Stimulated activated CD8-positive, alpha-beta memory T cell treated with anti-CD3 and anti-CD28 coated beads, Interleukin-2, amount 100 ng/mL, for 48 hours (primary cell): ENCODE data around the gene CAMK1G.

Experiments
- DNase-seq, 2 donors: peaks; one replicate each; pipeline ENCODE4 v3.0.0-alpha.2; 2020; ENCODE audit warnings: low read depth in 2 of 2

CAMK1G gene

DNA sequence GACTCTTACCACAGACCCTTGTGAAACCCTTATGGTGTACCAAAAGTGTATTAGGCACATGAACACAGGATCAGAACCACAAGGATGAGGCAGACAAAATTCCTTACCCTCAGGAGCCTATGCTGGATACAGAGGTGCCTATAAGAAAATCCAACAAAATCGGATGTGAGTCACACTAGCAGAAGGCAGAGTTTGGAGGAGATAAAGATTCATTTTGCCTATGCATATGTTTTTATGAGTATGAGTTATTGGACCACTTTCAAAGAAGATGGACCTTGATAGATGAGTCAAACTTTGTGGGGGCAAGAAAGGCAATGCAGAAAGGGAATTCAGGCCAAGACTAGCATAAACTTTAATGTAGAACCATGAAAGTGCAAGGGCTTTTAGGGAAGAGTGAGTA is 17.0 kb downstream of the CAMK1G start:
- no peak for DNase-seq

DNA sequence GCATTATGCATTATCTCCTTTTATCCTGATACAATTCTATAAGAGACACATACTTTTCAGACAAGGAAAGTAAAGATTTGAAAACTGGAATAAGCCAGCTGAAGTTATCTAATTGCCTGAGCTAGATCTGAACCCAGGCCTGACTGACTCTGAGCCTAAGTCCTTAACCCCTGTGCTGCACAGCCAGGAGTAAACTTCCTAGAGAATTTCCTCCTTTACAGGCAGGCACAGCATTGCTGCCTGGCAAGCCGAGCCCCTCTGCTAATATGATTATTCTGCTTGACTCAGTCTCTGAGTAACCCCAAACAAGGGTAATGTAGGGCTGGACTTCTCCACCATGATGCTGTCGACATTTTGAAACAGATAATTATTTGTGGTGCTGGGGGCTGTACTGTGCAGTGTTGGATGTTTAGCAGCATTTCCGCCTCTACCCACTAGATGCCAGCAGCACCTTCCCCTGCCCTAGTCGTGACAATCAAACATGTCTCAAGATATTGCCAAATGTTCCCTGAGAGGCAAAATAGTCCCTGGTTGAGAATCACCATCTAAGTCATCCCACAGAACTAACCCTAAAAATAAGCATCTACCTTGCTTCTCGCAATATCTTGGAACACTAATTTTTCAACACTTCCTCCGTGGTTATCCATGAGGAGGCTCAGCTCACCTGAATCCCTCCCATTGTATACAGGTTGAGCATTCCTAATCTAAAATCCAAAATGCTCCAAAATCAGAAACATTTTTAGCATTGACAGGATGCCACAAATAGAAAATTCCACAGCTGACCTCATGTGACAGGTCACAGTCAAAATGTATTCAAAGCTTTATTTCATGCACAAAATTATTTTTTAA is 18.5 kb downstream of the CAMK1G start:
- no peak for DNase-seq

DNA sequence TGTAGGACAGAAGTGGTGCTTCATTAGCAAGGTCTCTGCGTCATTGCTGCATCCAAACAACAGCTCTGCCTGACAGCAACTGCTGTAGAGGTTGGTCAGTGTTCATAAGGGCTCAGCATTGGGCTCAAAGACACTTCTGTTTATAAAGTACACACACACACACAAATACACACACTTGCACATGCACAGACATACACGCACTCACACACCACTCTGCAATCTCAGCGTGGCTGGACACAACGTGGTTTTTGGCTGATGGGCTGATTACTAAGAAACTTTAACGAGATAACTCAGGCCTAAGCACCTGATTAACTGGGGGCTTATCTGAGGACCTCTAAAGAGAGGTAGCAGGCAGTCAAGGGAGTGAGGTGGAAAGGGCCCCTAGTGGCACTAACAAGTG is 20.4 kb downstream of the CAMK1G start:
- no peak for DNase-seq

DNA sequence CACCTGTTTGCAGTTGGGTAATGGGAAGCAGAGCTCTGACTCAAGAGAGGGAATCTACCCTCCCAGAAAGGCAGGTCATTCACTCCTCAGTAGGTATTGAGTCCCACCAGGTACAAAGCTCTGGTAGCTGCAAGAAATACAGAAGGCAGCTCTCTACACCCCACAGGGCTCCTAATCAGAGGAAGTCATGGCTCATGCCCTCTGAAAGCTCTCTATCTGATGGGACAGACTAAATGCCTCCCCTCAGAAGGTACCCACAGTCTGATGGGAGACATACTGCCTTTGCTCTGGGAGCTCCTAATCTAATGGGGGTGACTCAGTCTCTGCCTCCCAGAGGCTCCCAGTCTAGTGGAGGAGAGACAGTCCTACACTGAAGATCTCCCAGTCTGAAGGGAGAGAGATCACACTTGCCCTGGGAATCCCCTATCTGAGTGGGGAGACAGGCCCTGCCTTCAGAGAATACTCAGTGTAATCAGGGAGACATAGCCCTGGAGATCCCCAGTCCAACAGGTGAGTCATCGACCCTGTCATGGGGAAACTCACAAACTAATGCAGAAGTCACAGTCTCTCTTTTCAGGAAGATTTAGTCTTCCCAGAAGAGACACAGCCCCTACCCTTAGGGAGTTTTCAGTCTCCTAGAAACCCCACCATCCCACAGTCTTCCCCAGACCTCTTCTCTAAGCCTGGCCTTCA is 23.7 kb downstream of the CAMK1G start:
- DNase-seq: no peak

DNA sequence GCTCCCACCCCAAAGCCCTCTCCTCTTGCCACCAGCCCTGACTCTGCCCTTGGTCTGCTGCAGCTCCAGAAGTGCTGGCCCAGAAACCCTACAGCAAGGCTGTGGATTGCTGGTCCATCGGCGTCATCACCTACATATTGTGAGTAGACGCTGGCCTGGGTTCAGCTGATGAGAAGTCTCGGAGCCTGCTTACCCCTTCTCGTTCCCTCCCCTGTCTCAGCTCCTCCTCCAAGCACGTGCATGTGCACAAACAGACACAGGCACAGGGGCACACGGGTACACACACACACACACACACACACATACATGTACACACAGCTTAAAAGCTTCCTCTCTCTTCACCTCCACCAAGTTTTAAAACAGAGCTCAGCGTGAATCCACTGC is 24.3 kb downstream of the CAMK1G start:
- DNase-seq: no peak

GRCh38 chr1:209609041-209609790 is 25.7 kb downstream of the CAMK1G start:
- DNase-seq: no peak

GRCh38 chr1:209609791-209610630 is 26.5 kb downstream of the CAMK1G start:
- DNase-seq: no peak

- DNase-seq: no peak
Observed at GRCh38 chr1:209610631-209610905, 27.1 kb downstream of the CAMK1G start.

- no peak for DNase-seq
Observed at GRCh38 chr1:209611771-209612570, 28.5 kb downstream of the CAMK1G start.

GRCh38 chr1:209612646-209613399 is 29.3 kb downstream of the CAMK1G start:
- no peak for DNase-seq

DNA sequence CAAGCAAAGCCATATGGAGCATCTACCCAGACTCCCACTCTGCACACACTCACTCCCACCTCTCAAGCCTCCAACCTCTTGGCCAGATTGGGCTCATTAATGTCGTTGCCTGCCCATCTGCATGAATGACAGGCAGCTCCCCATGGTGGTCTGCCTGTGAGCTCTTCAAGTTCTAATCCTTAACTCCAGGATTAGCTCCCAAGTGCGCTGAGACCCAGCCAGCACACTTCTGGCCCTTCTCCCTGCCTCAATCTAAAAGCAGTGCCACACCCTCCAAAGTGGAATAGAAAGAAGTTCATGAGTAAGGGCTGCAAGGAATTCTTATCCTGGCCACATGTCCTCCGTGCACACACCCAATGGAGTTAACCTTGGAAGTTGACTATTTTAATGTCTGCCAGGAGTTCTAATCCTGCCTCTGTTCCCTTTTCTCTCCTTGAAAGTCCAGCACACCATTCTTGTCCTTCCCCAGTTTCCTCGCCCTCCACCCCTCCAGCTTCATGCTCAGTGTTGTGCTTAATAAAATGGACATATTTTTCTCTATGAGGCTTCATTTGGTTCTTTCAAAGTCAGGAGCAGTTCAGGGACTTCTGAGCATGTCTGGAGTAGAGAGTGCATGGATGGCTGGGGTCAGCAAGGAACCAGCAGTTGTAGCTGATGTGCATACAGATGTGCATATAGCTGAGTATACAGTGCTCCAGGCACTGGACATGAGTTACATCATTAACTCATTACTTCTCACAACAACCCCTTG is 30.1 kb downstream of the CAMK1G start:
- no peak for DNase-seq

DNA sequence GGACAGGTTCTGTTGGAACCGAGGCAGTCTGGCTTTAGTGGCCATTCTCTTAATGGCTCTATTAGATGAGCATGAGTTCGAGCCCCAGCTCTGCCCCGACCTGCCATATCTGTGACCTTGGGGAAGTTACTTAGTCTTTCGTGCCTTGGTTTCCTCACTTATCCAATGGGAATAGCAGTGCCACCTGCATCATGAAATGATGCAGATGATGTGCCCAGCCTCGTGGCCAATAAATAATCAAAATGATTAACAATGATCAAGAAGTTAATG is 30.6 kb downstream of the CAMK1G start:
- DNase-seq: no peak

GRCh38 chr1:209614906-209615305 is 31.4 kb downstream of the CAMK1G start:
- DNase-seq: no peak

GRCh38 chr1:209616366-209617046 is 33.0 kb downstream of the CAMK1G start:
- DNase-seq: no peak

DNA sequence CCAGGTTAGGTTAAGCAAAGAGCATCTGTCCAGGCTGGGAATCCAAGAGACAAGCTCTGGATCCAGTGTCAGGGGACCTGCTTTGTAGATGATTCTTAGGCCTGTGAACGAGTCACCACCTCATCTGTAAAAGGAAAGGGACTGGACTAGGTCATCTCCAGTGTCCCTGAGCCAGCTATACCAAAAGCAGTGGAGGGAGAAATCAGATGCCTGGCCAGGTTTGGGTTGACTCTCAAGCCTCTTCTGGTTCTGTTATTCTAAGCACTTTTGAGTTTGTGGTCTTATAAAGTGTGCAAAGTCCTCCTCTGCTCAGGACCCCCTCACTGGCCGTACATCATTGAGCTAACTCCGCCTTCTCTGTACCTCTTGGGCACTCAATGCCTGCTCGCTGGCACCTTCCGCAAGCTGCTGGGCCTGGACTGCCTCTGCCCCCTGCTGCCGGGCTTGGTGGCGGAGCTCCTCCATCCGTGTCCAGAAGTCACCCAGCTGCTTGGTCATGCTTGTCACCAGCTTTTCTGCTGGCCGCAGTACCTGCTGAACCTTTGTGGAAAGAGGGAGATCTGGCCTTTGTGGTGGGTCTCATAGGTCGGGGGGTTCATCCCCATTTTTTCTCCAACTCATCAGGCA is 33.6 kb downstream of the CAMK1G start:
- no peak for DNase-seq

GRCh38 chr1:209617755-209618154 is 34.2 kb downstream of the CAMK1G start:
- DNase-seq: no peak

DNA sequence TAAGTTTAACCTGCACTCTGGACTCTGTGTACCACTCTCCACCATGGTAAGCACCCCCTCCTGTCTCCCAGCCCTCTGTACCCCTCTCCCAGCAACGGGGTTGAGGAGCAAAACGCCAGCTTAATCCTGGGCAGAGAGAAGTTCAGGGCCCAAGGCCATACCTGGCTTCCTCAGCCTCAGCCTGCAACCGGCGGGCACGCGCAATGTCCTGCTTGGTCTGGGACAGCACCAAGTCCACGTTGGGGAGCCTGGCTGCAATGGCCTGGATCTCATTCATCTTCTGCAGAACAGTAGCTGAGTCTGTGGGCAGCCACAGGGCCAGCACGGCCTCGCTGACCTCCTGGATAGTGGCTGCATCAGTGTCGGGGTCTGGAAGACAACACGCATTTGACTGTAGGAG is 34.8 kb downstream of the CAMK1G start:
- DNase-seq: no peak

GRCh38 chr1:209618756-209619420 is 35.4 kb downstream of the CAMK1G start:
- no peak for DNase-seq
